ENCODE results near the gene NME5. TPM values are rescaled to one million over a fixed set of nuclear protein-coding genes. Genes with fewer than 3 reads are reported as not detected.

NME5 gene
- total and polyA plus RNA-seq, 2 of the 4 experiments (the other 2 are of a cell fraction) = 0.17 to 0.18 TPM

DNA sequence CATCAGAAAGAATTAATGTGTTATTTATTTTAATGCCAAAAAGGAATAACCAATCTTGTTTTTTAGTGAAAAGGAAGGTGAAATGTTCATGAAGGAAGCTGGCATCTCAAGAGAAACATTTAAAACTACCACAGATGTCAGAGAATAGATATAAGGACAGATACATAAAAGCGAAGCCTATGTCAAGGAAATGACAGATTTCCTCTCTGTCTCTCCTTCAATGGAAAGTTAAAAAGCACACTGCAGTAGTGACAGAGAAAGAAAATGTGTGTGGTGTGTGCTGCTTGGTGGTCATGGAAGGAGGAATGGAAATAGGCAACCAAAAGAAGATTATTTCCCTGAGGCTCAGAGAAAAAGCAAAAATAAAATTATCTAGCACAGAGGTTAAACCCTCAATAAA is 46.2 kb downstream of the NME5 start:
- Histone ChIP-seq H4K5ac (ENCODE audit: low read depth, low read length) (no peak overlapping the region), H3K18ac (ENCODE audit: low read depth, low read length) (no peak overlapping the region), H4K20me1 (ENCODE audit: insufficient read depth, low read length) (no peaks in the 10 kb centered on the region), H3K4me3 (ENCODE audit: insufficient read depth, low read depth, low read length) (no peak overlapping the region), H3K4me2 (ENCODE audit: low read depth, low read length) (no peak overlapping the region), H4K91ac (ENCODE audit: insufficient read depth, low read depth, low read length) (no peak overlapping the region), H2BK5ac (ENCODE audit: low read depth, low read length, poor library complexity, severe bottlenecking) (no peak overlapping the region), H2BK15ac (ENCODE audit: low read depth, low read length) (no peak overlapping the region), H3K14ac (replicated peaks; ENCODE audit: low read depth, low read length) (no peak overlapping the region), H3K23ac (ENCODE audit: low read depth, low read length) (no peak overlapping the region), H2BK120ac (ENCODE audit: low read depth, low read length) (no peak overlapping the region), H2AK9ac (replicated peaks; ENCODE audit: low read depth, low read length, poor library complexity) (no peak overlapping the region), H3K9me1 (ENCODE audit: insufficient read depth, low read length) (no peaks in the 10 kb centered on the region), H3K4me1 (ENCODE audit: control insufficient read depth, insufficient read depth, low read length) (no peaks in the 10 kb centered on the region), H2BK20ac (ENCODE audit: low read depth, low read length) (no peak overlapping the region), H3K4ac (ENCODE audit: low read depth, low read length) (no peak overlapping the region), H3K27me3 (ENCODE audit: control insufficient read depth, insufficient read depth, low read length) (peaks cover 38% of the 10 kb centered on the region), H2AFZ (replicated peaks; ENCODE audit: low read length, poor library complexity) (no peak overlapping the region), H3K79me1 (ENCODE audit: low read depth in 1 of 2, low read length in 2 of 2) (no peaks in the 10 kb centered on the region), H4K8ac (ENCODE audit: low read depth in 2 of 2, low read length in 2 of 2) (no peak overlapping the region), H3K36me3 (ENCODE audit: control insufficient read depth, insufficient read depth, low read length) (no peaks in the 10 kb centered on the region), H3K9me3 (ENCODE audit: control insufficient read depth, insufficient read depth, low read length) (no peaks in the 10 kb centered on the region), H3K9ac (ENCODE audit: low read depth, low read length) (no peak overlapping the region), H2AK5ac (ENCODE audit: low read depth, low read length) (no peak overlapping the region), H3K27ac (ENCODE audit: insufficient read depth, low read length) (no peak overlapping the region), H3K56ac (ENCODE audit: extremely low read depth, insufficient read depth, low read length) (no peak overlapping the region)
- dilution Hi-C loops (cut with HindIII; ENCODE audit: low sequenced_read_pairs, unreplicated experiment) = no loop called here
- ChIA-PET POLR2A (ENCODE audit: unreplicated experiment) (no interaction called here), CTCF (no interaction called here)
- in situ Hi-C loops (cut with MboI; ENCODE audit: low sequenced_read_pairs) = no loop called here
- WGBS, 2 experiments (ENCODE audit: extremely low coverage in 2 of 2, insufficient read length in 1 of 2) = no CpG with 5 or more reads among the region's 1 CpG
- TF ChIP-seq, protein P1, sequence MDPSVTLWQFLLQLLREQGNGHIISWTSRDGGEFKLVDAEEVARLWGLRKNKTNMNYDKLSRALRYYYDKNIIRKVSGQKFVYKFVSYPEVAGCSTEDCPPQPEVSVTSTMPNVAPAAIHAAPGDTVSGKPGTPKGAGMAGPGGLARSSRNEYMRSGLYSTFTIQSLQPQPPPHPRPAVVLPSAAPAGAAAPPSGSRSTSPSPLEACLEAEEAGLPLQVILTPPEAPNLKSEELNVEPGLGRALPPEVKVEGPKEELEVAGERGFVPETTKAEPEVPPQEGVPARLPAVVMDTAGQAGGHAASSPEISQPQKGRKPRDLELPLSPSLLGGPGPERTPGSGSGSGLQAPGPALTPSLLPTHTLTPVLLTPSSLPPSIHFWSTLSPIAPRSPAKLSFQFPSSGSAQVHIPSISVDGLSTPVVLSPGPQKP (IDR thresholded peaks at IDR 0.05; ENCODE audit: borderline replicate concordance, low read depth, low read length) = no peak
- no peak for TF ChIP-seq RAD21 (IDR thresholded peaks at IDR 0.05; ENCODE audit: low read length)
- no peak for TF ChIP-seq NFE2L2 (IDR thresholded peaks at IDR 0.05; ENCODE audit: low read depth, low read length)
- TF ChIP-seq POLR2A (IDR thresholded peaks at IDR 0.05; ENCODE audit: low read depth, low read length) = no peak
- no peak for TF ChIP-seq RFX5 (IDR thresholded peaks at IDR 0.05; ENCODE audit: low read depth, low read length)
- no peak for TF ChIP-seq RCOR1 (IDR thresholded peaks at IDR 0.05; ENCODE audit: insufficient replicate concordance, low read length)
- no peak for TF ChIP-seq CHD1 (IDR thresholded peaks at IDR 0.05; ENCODE audit: low read depth, low read length)
- TF ChIP-seq, protein P2, sequence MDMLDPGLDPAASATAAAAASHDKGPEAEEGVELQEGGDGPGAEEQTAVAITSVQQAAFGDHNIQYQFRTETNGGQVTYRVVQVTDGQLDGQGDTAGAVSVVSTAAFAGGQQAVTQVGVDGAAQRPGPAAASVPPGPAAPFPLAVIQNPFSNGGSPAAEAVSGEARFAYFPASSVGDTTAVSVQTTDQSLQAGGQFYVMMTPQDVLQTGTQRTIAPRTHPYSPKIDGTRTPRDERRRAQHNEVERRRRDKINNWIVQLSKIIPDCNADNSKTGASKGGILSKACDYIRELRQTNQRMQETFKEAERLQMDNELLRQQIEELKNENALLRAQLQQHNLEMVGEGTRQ (IDR thresholded peaks at IDR 0.05; ENCODE audit: low read depth, low read length) = no peak
- TF ChIP-seq BHLHE40 (IDR thresholded peaks at IDR 0.05; ENCODE audit: low read depth, low read length) = no peak
- no peak for TF ChIP-seq CEBPB (IDR thresholded peaks at IDR 0.05; ENCODE audit: low read depth, low read length)
- TF ChIP-seq MAFK (IDR thresholded peaks at IDR 0.05; ENCODE audit: low read depth, low read length) = no peak
- TF ChIP-seq MXI1 (IDR thresholded peaks at IDR 0.05; ENCODE audit: borderline replicate concordance, low read depth, low read length) = no peak
- TF ChIP-seq SMC3 (IDR thresholded peaks at IDR 0.05; ENCODE audit: low read depth, low read length) = no peak
- no peak for TF ChIP-seq FOS (IDR thresholded peaks at IDR 0.05; ENCODE audit: low read depth, low read length)
- no peak for TF ChIP-seq CTCF (conservative IDR thresholded peaks at IDR 0.05; ENCODE audit: low read depth, low read length)
- no peak for TF ChIP-seq MAZ (IDR thresholded peaks at IDR 0.05; ENCODE audit: borderline replicate concordance, low read depth, low read length)
- intact Hi-C loops (cut with micrococcal nuclease) = no loop called here
- ATAC-seq (ENCODE audit: low read depth) (no peak), DNase-seq (no peak)
- no TSS peak for BruUV-seq (replicated peaks)
